Neural cell (in vitro differentiated cells): ENCODE results near the gene RBBP7. TPM values are rescaled to one million over a fixed set of nuclear protein-coding genes. Genes with fewer than 3 reads are reported as not detected.

Experiments used
- H2AFZ ChIP-seq: fragments of 200-600, 300-800 bp; sonication (generic), shearing (Covaris generic); 2 replicates; pipeline ENCODE4 v1.6.0; 2014; ENCODE audit warnings: low read depth, mild to moderate bottlenecking, antibody characterized with exemption, low read length, moderate library complexity
- H3F3A ChIP-seq: fragments of 200-600 bp; shearing (Covaris generic); 2 replicates; pipeline ENCODE4 v1.6.1; 2016; ENCODE audit warnings: mild to moderate bottlenecking, moderate library complexity, mixed read lengths, antibody characterized with exemption, low read length; ENCODE audit not compliant: insufficient read depth, poor library complexity, severe bottlenecking
- H3K27ac ChIP-seq: fragments of 200-600, 300-800 bp; sonication (generic), shearing (Covaris generic); 2 replicates; pipeline ENCODE4 v1.5.1; 2014; ENCODE audit warnings: mild to moderate bottlenecking, low read length, moderate library complexity
- H3K27me3 ChIP-seq: fragments of 300-800, 200-600 bp; sonication (generic), shearing (Covaris generic); 2 replicates; pipeline ENCODE4 v1.6.0; 2014; ENCODE audit warnings: mild to moderate bottlenecking, low read depth, low read length, moderate library complexity; ENCODE audit not compliant: insufficient read depth
- H3K36me3 ChIP-seq: fragments of 300-800, 200-600 bp; sonication (generic), shearing (Covaris generic); 2 replicates; pipeline ENCODE4 v1.5.1; 2014; ENCODE audit warnings: mild to moderate bottlenecking, antibody characterized with exemption, low read length, moderate library complexity; ENCODE audit not compliant: insufficient read depth
- H3K4me2 ChIP-seq: fragments of 300-800, 200-600 bp; sonication (generic), shearing (Covaris generic); 2 replicates; pipeline ENCODE4 v1.6.0; 2014; ENCODE audit warnings: mild to moderate bottlenecking, low read length
- H3K4me3 ChIP-seq: fragments of 300-800, 200-600 bp; sonication (generic), shearing (Covaris generic); 2 replicates; pipeline ENCODE4 v1.5.1; 2014; ENCODE audit warnings: mild to moderate bottlenecking, low read length, moderate library complexity
- H3K79me2 ChIP-seq: fragments of 200-600 bp; shearing (Covaris generic); replicated peaks from 2 replicates; pipeline ENCODE4 v1.6.0; 2014; ENCODE audit warnings: mild to moderate bottlenecking, low read length, moderate library complexity; ENCODE audit not compliant: insufficient read depth
- H3K9ac ChIP-seq: fragments of 300-800, 200-600 bp; sonication (generic), shearing (Covaris generic); 2 replicates; pipeline ENCODE4 v1.6.1; 2016; ENCODE audit warnings: mild to moderate bottlenecking, low read length, mixed read lengths
- H3K9me2 ChIP-seq: fragments of 200-600 bp; shearing (Covaris generic); 2 replicates; pipeline ENCODE4 v1.6.1; 2016; ENCODE audit warnings: mild to moderate bottlenecking, low read length, mixed read lengths; ENCODE audit not compliant: insufficient read depth
- H3K9me3 ChIP-seq: fragments of 200-600, 300-800 bp; sonication (generic), shearing (Covaris generic); 2 replicates; pipeline ENCODE4 v1.6.1; 2016; ENCODE audit warnings: mild to moderate bottlenecking, mixed run types, low read length, moderate library complexity, mixed read lengths
- H4K20me1 ChIP-seq: fragments of 200-600 bp; shearing (Covaris generic); 2 replicates; pipeline ENCODE4 v1.6.1; 2016; ENCODE audit warnings: mild to moderate bottlenecking, mixed run types; ENCODE audit not compliant: insufficient read depth
- EP300 ChIP-seq: fragments of 450-650 bp; conservative IDR thresholded peaks from 2 replicates; pipeline ENCODE4 v1.6.1; 2014; ENCODE audit warnings: antibody characterized with exemption, mild to moderate bottlenecking, moderate library complexity; ENCODE audit not compliant: poor library complexity, severe bottlenecking
- EZH2 ChIP-seq: fragments of 200-600, 300-800 bp; shearing (Covaris generic), sonication (generic); IDR thresholded peaks from 2 replicates; pipeline ENCODE4 v1.6.1; 2014; ENCODE audit warnings: antibody characterized with exemption, low read length, borderline replicate concordance, mild to moderate bottlenecking; ENCODE audit not compliant: insufficient read depth, poor library complexity, severe bottlenecking
- MXI1 ChIP-seq: fragments of 450-650 bp; conservative IDR thresholded peaks from 2 replicates; pipeline ENCODE4 v1.6.1; 2014; ENCODE audit warnings: antibody characterized with exemption, mild to moderate bottlenecking; ENCODE audit not compliant: poor library complexity, severe bottlenecking
- POLR2AphosphoS5 ChIP-seq: IDR thresholded peaks from 2 replicates; pipeline ENCODE4 v1.6.1; 2012
- RAD21 ChIP-seq: fragments of 450-650 bp; conservative IDR thresholded peaks from 2 replicates; pipeline ENCODE4 v1.6.1; 2014; ENCODE audit warnings: antibody characterized with exemption, mild to moderate bottlenecking, moderate library complexity
- REST ChIP-seq: IDR thresholded peaks from 2 replicates; pipeline ENCODE4 v1.6.1; 2012; ENCODE audit warnings: borderline replicate concordance
- SMC3 ChIP-seq: fragments of 450-650 bp; conservative IDR thresholded peaks from 2 replicates; pipeline ENCODE4 v1.6.1; 2014; ENCODE audit warnings: antibody characterized with exemption, mild to moderate bottlenecking, moderate library complexity; ENCODE audit not compliant: poor library complexity
- TAF1 ChIP-seq: IDR thresholded peaks from 2 replicates; pipeline ENCODE4 v1.6.1; 2012; ENCODE audit warnings: low read depth
- polyA plus RNA-seq: library from polyadenylated mRNA; depleted of rRNA; stranded (reverse); fragments of >200 nt; gene quantifications from 2 replicates; pipeline ENCODE4 v1.2.3, GENCODE V29; 2014
- TF ChIP-seq, protein P1 (sequence below): fragments of 450-650 bp; IDR thresholded peaks from 2 replicates; pipeline ENCODE4 v1.5.1; 2014; ENCODE audit warnings: antibody characterized with exemption, mild to moderate bottlenecking, moderate library complexity; ENCODE audit not compliant: poor library complexity, severe bottlenecking

The RBBP7 gene
- polyA plus RNA-seq, 1 donor from 2014 or later: 204 TPM

DNA sequence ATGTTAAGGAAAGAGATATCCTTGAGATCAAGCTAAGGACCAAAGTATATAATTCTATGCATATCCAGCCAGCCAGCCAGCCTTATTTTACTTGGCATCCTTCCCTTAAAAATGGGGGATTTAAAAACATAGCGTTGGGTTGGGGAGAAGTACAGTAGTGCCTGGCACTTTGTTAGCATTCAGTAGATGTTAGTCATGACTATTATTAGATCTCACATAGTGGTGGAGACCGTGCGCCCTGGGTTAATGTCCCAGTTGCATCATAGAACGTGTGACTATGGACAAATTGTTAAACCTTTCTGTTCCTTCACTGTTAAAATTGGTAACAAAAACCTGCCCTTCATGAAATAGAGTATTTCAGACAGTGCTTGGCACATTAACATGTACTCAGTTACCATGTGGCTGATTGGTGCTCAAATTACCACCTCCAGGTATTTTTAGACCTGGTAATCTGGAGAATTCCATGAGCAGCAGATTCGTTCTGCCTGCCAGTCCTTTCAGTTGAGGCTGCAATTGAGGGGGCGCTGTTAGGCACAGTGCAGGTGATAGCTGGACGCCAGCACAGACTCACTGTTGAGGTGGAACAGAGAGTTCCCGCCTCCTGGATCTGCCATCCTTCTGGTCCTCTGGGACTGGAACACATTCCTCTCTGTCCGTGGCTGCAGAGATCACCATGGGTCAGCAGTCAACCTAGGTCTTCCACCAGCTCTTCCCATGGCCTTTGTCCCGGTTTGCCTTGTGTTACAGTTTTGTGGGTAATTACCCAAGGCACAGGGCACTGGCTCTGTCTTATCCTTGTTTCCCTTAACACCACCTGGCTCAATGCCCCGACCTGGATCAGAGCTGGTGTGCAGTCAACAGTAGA lies 31.7 kb downstream of the RBBP7 start:
- Histone ChIP-seq H3K4me2 (no peak overlapping the region), H3K9ac (no peak overlapping the region)
- TF ChIP-seq RAD21: no peak
- TF ChIP-seq TAF1: no peak

DNA sequence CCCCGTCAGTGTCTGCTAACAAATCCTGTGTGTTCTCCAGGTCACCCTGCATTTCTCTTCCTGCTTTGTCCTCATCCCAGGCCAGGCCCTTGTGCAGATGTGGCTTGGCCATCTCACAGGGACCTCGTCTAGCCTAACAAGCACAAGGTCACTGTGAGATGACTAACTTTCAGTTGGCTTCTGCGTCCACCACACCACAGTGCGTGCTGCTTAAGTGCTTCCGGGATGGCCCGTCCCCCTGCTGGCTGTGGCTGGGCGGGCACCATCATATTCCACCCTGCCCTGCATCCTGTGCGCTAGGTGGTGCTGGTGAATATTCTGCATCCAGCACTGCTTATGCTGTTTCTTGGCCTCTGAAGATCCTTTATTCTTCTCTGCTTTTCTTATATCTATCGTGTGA lies 33.8 kb downstream of the RBBP7 start:
- Histone ChIP-seq H4K20me1 (no peaks in the 10 kb centered on the region), H3K27ac (no peak overlapping the region), H2AFZ (no peak overlapping the region), H3K9me2 (no peaks in the 10 kb centered on the region), H3K27me3 (no peaks in the 10 kb centered on the region), H3K36me3 (no peaks in the 10 kb centered on the region), H3K4me3 (no peak overlapping the region), H3K4me2 (no peak overlapping the region), H3K9ac (no peak overlapping the region), H3K79me2 (no peaks in the 10 kb centered on the region), H3F3A (no peaks in the 10 kb centered on the region), H3K9me3 (no peaks in the 10 kb centered on the region)
- no peak for TF ChIP-seq MXI1
- TF ChIP-seq POLR2AphosphoS5: no peak
- TF ChIP-seq SMC3: no peak

More for the DNA sequence above, 31.7 kb downstream of the RBBP7 start:
- H2AFZ ChIP-seq: no peak overlapping the region
- no peaks in the 10 kb centered on the region for H3K27me3 ChIP-seq
- H3K9me3 ChIP-seq: no peaks in the 10 kb centered on the region
- no peaks in the 10 kb centered on the region for H3F3A ChIP-seq
- H3K36me3 ChIP-seq: no peaks in the 10 kb centered on the region
- H3K4me3 ChIP-seq: no peak overlapping the region
- no peaks in the 10 kb centered on the region for H3K9me2 ChIP-seq
- H3K79me2 ChIP-seq: no peaks in the 10 kb centered on the region
- no peak overlapping the region for H3K27ac ChIP-seq
- no peaks in the 10 kb centered on the region for H4K20me1 ChIP-seq

DNA sequence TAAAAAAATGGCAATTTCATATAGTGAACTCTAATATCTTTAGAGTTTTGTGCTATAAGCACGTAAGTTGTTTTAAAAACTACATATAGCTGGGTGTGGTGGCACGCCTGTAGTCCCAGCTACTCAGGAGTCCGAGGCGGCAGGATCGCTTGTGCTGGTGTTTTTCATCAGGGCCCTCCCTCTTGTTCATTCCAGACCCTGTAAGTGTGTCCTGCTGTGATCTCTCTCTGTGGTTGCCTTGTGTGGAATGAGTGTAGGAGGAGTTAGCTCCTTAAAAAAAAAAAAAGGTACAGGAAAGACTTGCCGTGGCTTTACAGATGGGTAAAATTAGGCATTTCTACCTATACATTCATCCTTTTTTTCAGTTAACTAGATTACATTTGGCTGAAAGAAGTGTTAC lies 35.4 kb downstream of the RBBP7 start:
- H3K27me3 ChIP-seq: no peaks in the 10 kb centered on the region
- H3K4me2 ChIP-seq: no peak overlapping the region
- H3K79me2 ChIP-seq: no peaks in the 10 kb centered on the region
- no peak overlapping the region for H3K27ac ChIP-seq
- H2AFZ ChIP-seq: no peak overlapping the region
- no peak overlapping the region for H3K4me3 ChIP-seq
- no peaks in the 10 kb centered on the region for H3K9me2 ChIP-seq
- H4K20me1 ChIP-seq: no peaks in the 10 kb centered on the region
- no peaks in the 10 kb centered on the region for H3K36me3 ChIP-seq
- no peaks in the 10 kb centered on the region for H3K9me3 ChIP-seq
- no peaks in the 10 kb centered on the region for H3F3A ChIP-seq
- H3K9ac ChIP-seq: no peak overlapping the region
- TF ChIP-seq EZH2: no peak
- TF ChIP-seq POLR2AphosphoS5: no peak
- no peak for TF ChIP-seq EP300
- TF ChIP-seq REST: no peak
- TF ChIP-seq TAF1: no peak
- TF ChIP-seq, protein P1, sequence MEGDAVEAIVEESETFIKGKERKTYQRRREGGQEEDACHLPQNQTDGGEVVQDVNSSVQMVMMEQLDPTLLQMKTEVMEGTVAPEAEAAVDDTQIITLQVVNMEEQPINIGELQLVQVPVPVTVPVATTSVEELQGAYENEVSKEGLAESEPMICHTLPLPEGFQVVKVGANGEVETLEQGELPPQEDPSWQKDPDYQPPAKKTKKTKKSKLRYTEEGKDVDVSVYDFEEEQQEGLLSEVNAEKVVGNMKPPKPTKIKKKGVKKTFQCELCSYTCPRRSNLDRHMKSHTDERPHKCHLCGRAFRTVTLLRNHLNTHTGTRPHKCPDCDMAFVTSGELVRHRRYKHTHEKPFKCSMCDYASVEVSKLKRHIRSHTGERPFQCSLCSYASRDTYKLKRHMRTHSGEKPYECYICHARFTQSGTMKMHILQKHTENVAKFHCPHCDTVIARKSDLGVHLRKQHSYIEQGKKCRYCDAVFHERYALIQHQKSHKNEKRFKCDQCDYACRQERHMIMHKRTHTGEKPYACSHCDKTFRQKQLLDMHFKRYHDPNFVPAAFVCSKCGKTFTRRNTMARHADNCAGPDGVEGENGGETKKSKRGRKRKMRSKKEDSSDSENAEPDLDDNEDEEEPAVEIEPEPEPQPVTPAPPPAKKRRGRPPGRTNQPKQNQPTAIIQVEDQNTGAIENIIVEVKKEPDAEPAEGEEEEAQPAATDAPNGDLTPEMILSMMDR: no peak
